Liver (tissue), 9 donors: Measurements from ENCODE around the gene MYLK3. TPM values are rescaled to one million over a fixed set of nuclear protein-coding genes. Genes with fewer than 3 reads are reported as not detected.

ENCODE experiments used
- DNase-seq: peaks from one replicate; pipeline ENCODE4 v3.0.0-alpha.2; 2017; ENCODE audit warnings: low spot score
- H3K27ac ChIP-seq, 2 donors: one replicate each; pipeline ENCODE4 v1.7.0; 2013; ENCODE audit warnings: inconsistent platforms in 2 of 2, low read length in 2 of 2, control low read depth in 1 of 2, low read depth in 1 of 2, mild to moderate bottlenecking in 1 of 2
- H3K27me3 ChIP-seq, 4 donors: one replicate each; pipeline versions ENCODE4 v1.6.1 to v1.7.0; 2013; ENCODE audit warnings: low read length in 3 of 4, inconsistent platforms in 1 of 4, mild to moderate bottlenecking in 1 of 4, moderate library complexity in 1 of 4; ENCODE audit not compliant: control insufficient read depth in 4 of 4, insufficient read depth in 4 of 4
- H3K36me3 ChIP-seq, 4 donors: one replicate each; pipeline versions ENCODE4 v1.6.1 to v1.7.0; 2013; ENCODE audit warnings: low read length in 3 of 4, mild to moderate bottlenecking in 3 of 4, low read depth in 1 of 4, moderate library complexity in 1 of 4; ENCODE audit not compliant: control insufficient read depth in 4 of 4, insufficient read depth in 3 of 4
- H3K4me1 ChIP-seq, 4 donors: one replicate each; pipeline versions ENCODE4 v1.6.1 to v1.7.0; 2013; ENCODE audit warnings: low read length in 3 of 4, mild to moderate bottlenecking in 3 of 4, moderate library complexity in 1 of 4; ENCODE audit not compliant: control insufficient read depth in 4 of 4, insufficient read depth in 4 of 4
- H3K4me3 ChIP-seq, 3 donors: one replicate each; pipeline versions ENCODE4 v1.6.1 to v1.7.0; 2013; ENCODE audit warnings: low read length in 3 of 3, control low read depth in 1 of 3, low read depth in 1 of 3, mild to moderate bottlenecking in 1 of 3
- H3K9ac ChIP-seq, 2 donors: one replicate each; pipeline ENCODE4 v1.7.0; 2013; ENCODE audit warnings: low read length in 2 of 2, mild to moderate bottlenecking in 2 of 2, moderate library complexity in 2 of 2, control low read depth in 1 of 2, low read depth in 1 of 2
- H3K9me3 ChIP-seq, 4 donors: one replicate each; pipeline versions ENCODE4 v1.6.1 to v1.7.0; 2013; ENCODE audit warnings: low read length in 3 of 4; ENCODE audit not compliant: control insufficient read depth in 4 of 4
- ATF3 ChIP-seq: IDR thresholded peaks from 2 replicates; pipeline ENCODE4 v1.6.1; 2016; ENCODE audit warnings: antibody characterized with exemption
- EGR1 ChIP-seq, 2 donors: IDR thresholded peaks; 2 replicates each; pipeline ENCODE4 v1.6.1; 2016 to 2018; ENCODE audit warnings: antibody characterized with exemption in 2 of 2, low read depth in 2 of 2
- FOXA1 ChIP-seq: IDR thresholded peaks from 2 replicates; pipeline ENCODE4 v1.6.1; 2016; ENCODE audit warnings: antibody characterized with exemption
- FOXA2 ChIP-seq: IDR thresholded peaks from 2 replicates; pipeline ENCODE4 v1.6.1; 2016; ENCODE audit warnings: antibody characterized with exemption
- GABPA ChIP-seq, 2 donors: IDR thresholded peaks in 1 of 2; conservative IDR thresholded peaks in 1 of 2; 2 replicates each; pipeline ENCODE4 v1.6.1; 2016; ENCODE audit warnings: antibody characterized with exemption in 2 of 2, mild to moderate bottlenecking in 1 of 2, moderate library complexity in 1 of 2
- HNF4A ChIP-seq, 2 donors: conservative IDR thresholded peaks; 2 replicates each; pipeline ENCODE4 v1.6.1; 2016; ENCODE audit warnings: antibody characterized with exemption in 2 of 2, mild to moderate bottlenecking in 2 of 2
- HNF4G ChIP-seq: IDR thresholded peaks from 2 replicates; pipeline ENCODE4 v1.6.1; 2016; ENCODE audit warnings: antibody characterized with exemption
- JUND ChIP-seq, 2 donors: IDR thresholded peaks; 2 replicates each; pipeline ENCODE4 v1.6.1; 2016; ENCODE audit warnings: antibody characterized with exemption in 2 of 2
- MAX ChIP-seq: IDR thresholded peaks from 2 replicates; pipeline ENCODE4 v1.6.1; 2016; ENCODE audit warnings: antibody characterized with exemption
- NR2F2 ChIP-seq: IDR thresholded peaks from 2 replicates; pipeline ENCODE4 v1.6.1; 2016; ENCODE audit warnings: antibody characterized with exemption
- RAD21 ChIP-seq, 2 donors: IDR thresholded peaks; 2 replicates each; pipeline ENCODE4 v1.6.1; 2016; ENCODE audit warnings: antibody characterized with exemption in 2 of 2, mild to moderate bottlenecking in 2 of 2
- REST ChIP-seq: IDR thresholded peaks from 2 replicates; pipeline ENCODE4 v1.6.1; 2016; ENCODE audit warnings: antibody characterized with exemption, mild to moderate bottlenecking
- RXRA ChIP-seq, 2 donors: IDR thresholded peaks; 2 replicates each; pipeline ENCODE4 v1.6.1; 2017 to 2018; ENCODE audit warnings: antibody characterized with exemption in 2 of 2, mild to moderate bottlenecking in 1 of 2
- SP1 ChIP-seq: IDR thresholded peaks from 2 replicates; pipeline ENCODE4 v1.6.1; 2018; ENCODE audit warnings: antibody characterized with exemption, mild to moderate bottlenecking
- TAF1 ChIP-seq: conservative IDR thresholded peaks from 2 replicates; pipeline ENCODE4 v1.6.1; 2016; ENCODE audit warnings: antibody characterized with exemption, mild to moderate bottlenecking
- YY1 ChIP-seq: IDR thresholded peaks from 2 replicates; pipeline ENCODE4 v1.6.1; 2016; ENCODE audit warnings: antibody characterized with exemption, mild to moderate bottlenecking
- ZBTB33 ChIP-seq: IDR thresholded peaks from 2 replicates; pipeline ENCODE4 v1.6.1; 2016; ENCODE audit warnings: antibody characterized with exemption
- WGBS: extraction: QIAGEN DNeasy Blood & Tissue Kit; methylation state at CpG from one replicate; pipeline ENCODE4 v1.1.7; 2013; 5-methylcytosine and 5-hydroxymethylcytosine counted together
- polyA plus RNA-seq, 2 donors: library from polyadenylated mRNA; stranded (reverse) in 1 of 2; unstranded in 1 of 2; fragments of 200-250 nt in 1 of 2; fragments of >200 nt in 1 of 2; fragmentation: Nextera tagmentation in 1 of 2; extraction: Ambion mirVana in 1 of 2; gene quantifications; one replicate each; pipeline versions ENCODE4 v1.2.1 to v1.2.3, GENCODE V29; 2013 to 2015
- total RNA-seq, 2 donors: library from RNA; depleted of rRNA; stranded (reverse); fragments of >200 nt; gene quantifications; one replicate each; pipeline ENCODE4 v1.2.3, GENCODE V29; 2014
- donor health status: healthy.
- donor health status: healthy.
- donor health status: healthy.
- donor health status: healthy.
- donor health status: healthy.

Gene MYLK3
- total and polyA plus RNA-seq, 4 donors = 0.01 to 1.1 (median 0.23) TPM

- H3K27ac ChIP-seq = no peak overlapping the region
- DNase-seq = no peak
- H3K9ac ChIP-seq = no peak overlapping the region
- TF ChIP-seq REST = no peak
- TF ChIP-seq FOXA1 = no peak
- TF ChIP-seq RXRA (IDR thresholded peaks at IDR 0.05) = no peak
- no peak for TF ChIP-seq ZBTB33
- no peak for TF ChIP-seq SP1
- TF ChIP-seq MAX = no peak
- no peak for TF ChIP-seq GABPA (IDR thresholded peaks at IDR 0.05 in 1 of 2, conservative IDR thresholded peaks at IDR 0.05 in 1 of 2)
- no peak for TF ChIP-seq NR2F2
- TF ChIP-seq RAD21 (IDR thresholded peaks at IDR 0.05) = no peak
- no peak for TF ChIP-seq YY1
- no peak for TF ChIP-seq HNF4G
- no peak for TF ChIP-seq TAF1
- H3K27me3 ChIP-seq = no peaks in the 10 kb centered on the region
- 87% methylated on average over 17 of the region's 17 CpGs for WGBS
- H3K4me3 ChIP-seq = no peak overlapping the region
- no peaks in the 10 kb centered on the region for H3K4me1 ChIP-seq
- H3K36me3 ChIP-seq = no peaks in the 10 kb centered on the region
- H3K9me3 ChIP-seq = no peaks in the 10 kb centered on the region
Observed at GRCh38 chr16:46730801-46731690, 17.1 kb downstream of the MYLK3 start.

- Histone ChIP-seq H3K27ac (no peak overlapping the region), H3K9me3 (no peaks in the 10 kb centered on the region), H3K4me3 (no peak overlapping the region), H3K27me3 (no peaks in the 10 kb centered on the region), H3K4me1 (no peaks in the 10 kb centered on the region), H3K9ac (no peak overlapping the region), H3K36me3 (no peaks in the 10 kb centered on the region)
- DNase-seq = no peak
- 95% methylated on average over 8 of the region's 8 CpGs for WGBS
- TF ChIP-seq EGR1 (IDR thresholded peaks at IDR 0.05; ENCODE audit: low read depth in 2 of 2) = no peak
- TF ChIP-seq FOXA2 = no peak
- TF ChIP-seq FOXA1 = no peak
- no peak for TF ChIP-seq SP1
- no peak for TF ChIP-seq YY1
- TF ChIP-seq ATF3 = no peak
- TF ChIP-seq TAF1 = no peak
- no peak for TF ChIP-seq HNF4A (conservative IDR thresholded peaks at IDR 0.05)
- TF ChIP-seq ZBTB33 = no peak
- no peak for TF ChIP-seq RAD21 (IDR thresholded peaks at IDR 0.05)
- TF ChIP-seq REST = no peak
- no peak for TF ChIP-seq MAX
- no peak for TF ChIP-seq HNF4G
- no peak for TF ChIP-seq GABPA (IDR thresholded peaks at IDR 0.05 in 1 of 2, conservative IDR thresholded peaks at IDR 0.05 in 1 of 2)
- TF ChIP-seq JUND (IDR thresholded peaks at IDR 0.05) = no peak
Observed at GRCh38 chr16:46730126-46730525, 18.0 kb downstream of the MYLK3 start.
